Trophoblast cell (in vitro differentiated cells and primary cell): ENCODE results near the gene TSPAN11.

Experiments
- DNase-seq, 2 donors: peaks; one replicate each; pipeline ENCODE4 v3.0.0-alpha.2; 2016
- H2AFZ ChIP-seq: 2 replicates; pipeline ENCODE4 v1.6.1; 2013; ENCODE audit warnings: low read length, moderate library complexity, mild to moderate bottlenecking; ENCODE audit not compliant: insufficient read depth, poor library complexity
- H2AK5ac ChIP-seq: 2 replicates; pipeline ENCODE4 v1.6.1; 2013; ENCODE audit warnings: mild to moderate bottlenecking, low read length
- H2BK120ac ChIP-seq: 2 replicates; pipeline ENCODE4 v1.6.1; 2013; ENCODE audit warnings: low read length, mild to moderate bottlenecking, moderate library complexity; ENCODE audit not compliant: insufficient read depth, poor library complexity
- H2BK12ac ChIP-seq: 2 replicates; pipeline ENCODE4 v1.6.1; 2013; ENCODE audit warnings: mild to moderate bottlenecking, low read length, moderate library complexity
- H2BK5ac ChIP-seq: 2 replicates; pipeline ENCODE4 v1.6.1; 2013; ENCODE audit warnings: low read length, low read depth, moderate library complexity, mild to moderate bottlenecking; ENCODE audit not compliant: poor library complexity
- H3K14ac ChIP-seq: 2 replicates; pipeline ENCODE4 v1.6.1; 2013; ENCODE audit warnings: mild to moderate bottlenecking, low read length
- H3K18ac ChIP-seq: 2 replicates; pipeline ENCODE4 v1.6.1; 2013; ENCODE audit warnings: mild to moderate bottlenecking, low read length
- H3K23ac ChIP-seq: 2 replicates; pipeline ENCODE4 v1.6.1; 2013; ENCODE audit warnings: low read length
- H3K27ac ChIP-seq: 2 replicates; pipeline ENCODE4 v1.5.1; 2013; ENCODE audit warnings: low read depth, mild to moderate bottlenecking, inconsistent platforms, low read length, moderate library complexity
- H3K27me3 ChIP-seq: 2 replicates; pipeline ENCODE4 v1.6.1; 2013; ENCODE audit warnings: inconsistent platforms, mild to moderate bottlenecking, low read length, moderate library complexity; ENCODE audit not compliant: insufficient read depth
- H3K36me3 ChIP-seq, 2 experiments: 1 replicate in 1 of 2; 2 replicates in 1 of 2; pipeline ENCODE4 v1.6.1; 2013; ENCODE audit warnings: low read length in 2 of 2, mild to moderate bottlenecking in 2 of 2, moderate library complexity in 1 of 2; ENCODE audit not compliant: insufficient read depth in 2 of 2, control insufficient read depth in 1 of 2
- H3K4ac ChIP-seq: 2 replicates; pipeline ENCODE4 v1.6.1; 2013; ENCODE audit warnings: low read depth, mild to moderate bottlenecking, low read length, moderate library complexity
- H3K4me1 ChIP-seq, 2 experiments: 1 replicate in 1 of 2; 2 replicates in 1 of 2; pipeline ENCODE4 v1.6.1; 2013; ENCODE audit warnings: low read length in 2 of 2, mild to moderate bottlenecking in 2 of 2, moderate library complexity in 1 of 2; ENCODE audit not compliant: insufficient read depth in 2 of 2, control insufficient read depth in 1 of 2
- H3K4me2 ChIP-seq: 2 replicates; pipeline ENCODE4 v1.6.1; 2013; ENCODE audit warnings: inconsistent platforms, mild to moderate bottlenecking, low read length, moderate library complexity
- H3K4me3 ChIP-seq: 2 replicates; pipeline ENCODE4 v1.5.1; 2013; ENCODE audit warnings: mild to moderate bottlenecking, low read depth, low read length, inconsistent platforms
- H3K79me1 ChIP-seq: one replicate; pipeline ENCODE4 v1.6.1; 2013; ENCODE audit warnings: low read length
- H3K79me2 ChIP-seq: 2 replicates; pipeline ENCODE4 v1.6.1; 2013; ENCODE audit warnings: low read length, mild to moderate bottlenecking; ENCODE audit not compliant: control insufficient read depth, insufficient read depth, poor library complexity
- H3K9ac ChIP-seq: 2 replicates; pipeline ENCODE4 v1.6.1; 2013; ENCODE audit warnings: mild to moderate bottlenecking, low read length
- H3K9me3 ChIP-seq: 2 replicates; pipeline ENCODE4 v1.6.1; 2013; ENCODE audit warnings: low read depth, mild to moderate bottlenecking, control low read depth, inconsistent platforms, low read length; ENCODE audit not compliant: insufficient read depth
- H4K12ac ChIP-seq: 2 replicates; pipeline ENCODE4 v1.6.1; 2013; ENCODE audit warnings: low read depth, mild to moderate bottlenecking, low read length, moderate library complexity
- H4K8ac ChIP-seq: 2 replicates; pipeline ENCODE4 v1.6.1; 2013; ENCODE audit warnings: low read depth, mild to moderate bottlenecking, low read length, moderate library complexity
- H4K91ac ChIP-seq: one replicate; pipeline ENCODE4 v1.6.1; 2013; ENCODE audit warnings: low read depth, mild to moderate bottlenecking, low read length, moderate library complexity
- WGBS: extraction: QIAGEN DNeasy Blood & Tissue Kit; methylation state at CpG from one replicate; pipeline ENCODE4 v1.1.7; 2013; ENCODE audit warnings: missing lambda C conversion rate; ENCODE audit not compliant: insufficient read length, insufficient coverage; ENCODE audit errors: extremely low coverage; 5-methylcytosine and 5-hydroxymethylcytosine counted together

Gene TSPAN11

DNA sequence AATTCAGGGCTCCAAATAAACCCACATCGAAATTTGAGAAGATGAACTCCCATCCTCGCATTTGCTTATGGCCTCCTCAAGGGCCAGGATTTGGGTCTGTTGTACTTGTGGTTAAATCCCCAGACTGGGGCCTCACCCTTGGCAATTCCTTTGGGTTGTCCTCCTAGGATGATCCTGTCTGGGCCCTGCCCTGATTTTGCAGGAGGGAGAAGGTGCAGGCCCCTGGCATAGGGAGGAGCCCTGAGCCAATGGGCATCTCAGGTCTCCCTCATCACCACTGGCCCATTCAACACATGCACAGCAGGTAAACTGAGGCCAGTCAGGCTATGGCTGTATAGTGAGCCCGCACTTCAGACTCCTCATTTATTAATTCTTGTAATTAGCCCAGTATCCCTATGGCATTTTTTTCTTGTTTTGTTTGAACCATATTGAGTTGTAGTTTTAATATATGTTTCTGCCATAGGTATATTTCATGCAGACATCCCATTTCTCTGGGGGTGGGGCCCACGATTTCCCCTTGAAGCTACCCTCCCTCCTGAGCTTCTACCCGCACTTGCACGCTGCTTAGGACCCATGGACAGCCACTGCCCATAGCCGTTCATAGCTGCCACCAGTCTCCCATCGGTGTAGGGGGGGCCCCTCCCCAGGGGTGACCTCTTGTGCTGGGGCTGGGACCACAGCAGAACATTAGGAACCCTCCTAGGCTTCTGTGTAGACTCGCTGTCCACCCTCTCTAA, 80.0 kb downstream of the TSPAN11 start:
- Histone ChIP-seq H3K9me3 (no peaks in the 10 kb centered on the region), H3K4me1 (peaks cover 0 to 10% of the 10 kb centered on the region in 2 experiments), H4K12ac (no peak overlapping the region), H2BK5ac (no peak overlapping the region), H2BK12ac (no peak overlapping the region), H3K4me2 (no peak overlapping the region), H3K23ac (no peak overlapping the region), H3K4ac (no peak overlapping the region), H2AFZ (no peak overlapping the region), H3K4me3 (no peak overlapping the region), H4K91ac (no peak overlapping the region), H2AK5ac (no peak overlapping the region), H3K79me2 (no peaks in the 10 kb centered on the region), H4K8ac (no peak overlapping the region), H3K27me3 (no peaks in the 10 kb centered on the region), H3K36me3 (no peaks in the 10 kb centered on the region), H3K79me1 (no peaks in the 10 kb centered on the region), H3K27ac (no peak overlapping the region), H3K9ac (no peak overlapping the region), H2BK120ac (no peak overlapping the region), H3K14ac (no peak overlapping the region), H3K18ac (no peak overlapping the region)
- DNase-seq: no peak
- WGBS: no CpG with 5 or more reads among the region's 9 CpGs

DNA sequence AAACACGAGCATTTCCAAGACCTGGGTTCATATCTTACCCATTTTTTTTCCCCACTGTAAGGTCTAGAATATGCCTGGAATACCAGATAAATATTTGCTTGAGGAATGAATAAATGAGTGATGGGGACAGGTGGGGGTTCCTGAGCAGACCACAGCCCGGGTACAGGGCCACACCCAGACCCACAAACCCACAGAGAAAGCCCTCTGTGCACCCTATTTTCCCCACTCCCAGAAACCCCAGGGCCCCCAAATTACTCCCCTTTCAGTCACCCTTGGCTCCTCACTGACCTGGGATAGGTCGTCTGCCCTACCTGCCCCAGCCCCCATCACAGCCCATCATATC, 80.6 kb downstream of the TSPAN11 start:
- Histone ChIP-seq H2BK120ac (no peak overlapping the region), H3K27me3 (no peaks in the 10 kb centered on the region), H3K79me2 (no peaks in the 10 kb centered on the region), H3K27ac (no peak overlapping the region), H3K4ac (no peak overlapping the region), H2AK5ac (no peak overlapping the region), H2AFZ (no peak overlapping the region), H3K9me3 (no peaks in the 10 kb centered on the region), H3K79me1 (no peaks in the 10 kb centered on the region), H4K12ac (no peak overlapping the region), H3K18ac (no peak overlapping the region), H3K4me3 (no peak overlapping the region), H4K8ac (no peak overlapping the region), H2BK5ac (no peak overlapping the region), H3K23ac (no peak overlapping the region), H2BK12ac (no peak overlapping the region), H3K4me1 (peaks cover 0 to 10% of the 10 kb centered on the region in 2 experiments), H3K4me2 (no peak overlapping the region), H4K91ac (no peak overlapping the region), H3K36me3 (no peaks in the 10 kb centered on the region), H3K9ac (no peak overlapping the region), H3K14ac (no peak overlapping the region)
- DNase-seq: no peak
- WGBS: no CpG with 5 or more reads among the region's 3 CpGs

DNA sequence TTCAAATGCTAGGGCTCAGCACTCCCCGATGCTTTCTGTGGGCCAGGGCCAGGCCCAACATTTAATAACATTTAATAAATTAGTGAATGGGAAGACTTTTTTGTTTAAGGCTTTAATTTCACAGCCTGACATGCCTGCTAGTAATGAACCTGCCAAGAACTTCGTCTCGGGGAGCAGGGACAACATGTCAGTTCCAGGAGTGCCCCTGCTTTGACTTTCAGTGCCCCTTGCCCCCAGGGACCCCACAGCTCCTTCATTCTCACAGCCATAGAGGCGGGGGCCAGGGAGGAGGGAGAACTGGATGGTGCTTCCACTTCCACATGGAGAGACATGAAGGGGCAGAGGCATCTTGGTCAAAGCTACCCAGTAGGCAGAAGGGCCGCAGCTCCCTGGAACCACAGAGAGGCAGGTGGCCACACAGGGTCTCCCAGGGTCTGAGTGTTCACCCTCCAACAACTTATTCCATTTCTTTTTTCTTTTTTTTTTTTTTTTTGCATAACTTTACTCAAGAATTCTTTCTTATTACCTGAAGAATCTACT, 81.2 kb downstream of the TSPAN11 start:
- Histone ChIP-seq H3K79me2 (no peaks in the 10 kb centered on the region), H4K12ac (no peak overlapping the region)

DNA sequence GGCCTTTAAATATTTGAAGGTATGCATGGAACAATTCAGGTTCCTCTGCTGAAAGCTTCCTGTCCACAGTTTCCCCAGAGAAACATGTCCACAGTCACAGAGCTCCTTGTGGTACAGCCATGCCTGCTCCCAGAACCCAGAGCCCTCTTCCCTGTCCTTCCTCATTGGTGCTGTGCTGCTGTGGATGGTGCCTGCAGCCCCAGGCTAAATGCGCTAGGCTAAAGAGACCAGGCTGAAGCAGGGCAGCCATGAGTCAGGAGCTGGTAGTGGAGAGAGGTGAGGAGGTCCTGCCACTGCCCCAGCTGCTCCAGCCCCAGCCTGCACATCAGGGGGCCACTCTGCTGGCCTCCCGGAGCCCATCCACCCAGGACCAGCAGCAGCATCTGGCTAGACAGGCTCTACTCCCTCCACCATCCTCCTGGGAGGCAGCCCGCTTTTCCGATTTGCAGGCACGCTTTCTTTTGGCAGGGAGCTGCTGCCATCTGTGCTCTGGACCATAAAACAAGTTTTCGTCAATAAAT, 81.8 kb downstream of the TSPAN11 start:
- WGBS: no CpG with 5 or more reads among the region's 6 CpGs
- peak; percentile 58 to 78 for DNase-seq
- H4K12ac ChIP-seq: no peak overlapping the region

More for the DNA sequence above, 81.2 kb downstream of the TSPAN11 start:
- no peak overlapping the region for H2BK12ac ChIP-seq
- H4K8ac ChIP-seq: no peak overlapping the region
- no peak overlapping the region for H3K18ac ChIP-seq
- no peak overlapping the region for H3K9ac ChIP-seq
- no peak overlapping the region for H3K4me3 ChIP-seq
- H3K4me1 ChIP-seq: peaks cover 0 to 10% of the 10 kb centered on the region in 2 experiments
- H3K23ac ChIP-seq: no peak overlapping the region
- no CpG with 5 or more reads among the region's 5 CpGs for WGBS
- no peak overlapping the region for H3K27ac ChIP-seq
- H2AFZ ChIP-seq: no peak overlapping the region
- H3K14ac ChIP-seq: no peak overlapping the region
- no peak overlapping the region for H3K4ac ChIP-seq
- no peak for DNase-seq
- no peaks in the 10 kb centered on the region for H3K36me3 ChIP-seq
- no peaks in the 10 kb centered on the region for H3K9me3 ChIP-seq
- no peak overlapping the region for H2BK5ac ChIP-seq
- no peak overlapping the region for H2BK120ac ChIP-seq
- no peak overlapping the region for H4K91ac ChIP-seq
- no peak overlapping the region for H3K4me2 ChIP-seq
- H3K79me1 ChIP-seq: no peaks in the 10 kb centered on the region
- no peak overlapping the region for H2AK5ac ChIP-seq
- no peaks in the 10 kb centered on the region for H3K27me3 ChIP-seq

More for the DNA sequence above, 81.8 kb downstream of the TSPAN11 start:
- no peaks in the 10 kb centered on the region for H3K36me3 ChIP-seq
- H3K79me1 ChIP-seq: no peaks in the 10 kb centered on the region
- H3K4me3 ChIP-seq: no peak overlapping the region
- H3K27me3 ChIP-seq: no peaks in the 10 kb centered on the region
- H3K9ac ChIP-seq: no peak overlapping the region
- H2BK5ac ChIP-seq: no peak overlapping the region
- H3K14ac ChIP-seq: no peak overlapping the region
- no peak overlapping the region for H2BK120ac ChIP-seq
- no peak overlapping the region for H2AFZ ChIP-seq
- H3K4me1 ChIP-seq: peaks cover 0 to 10% of the 10 kb centered on the region in 2 experiments
- no peak overlapping the region for H2BK12ac ChIP-seq
- H3K23ac ChIP-seq: no peak overlapping the region
- no peak overlapping the region for H4K91ac ChIP-seq
- peak overlapping the region; percentile 50 for H4K8ac ChIP-seq
- no peaks in the 10 kb centered on the region for H3K9me3 ChIP-seq
- H3K79me2 ChIP-seq: no peaks in the 10 kb centered on the region
- H3K27ac ChIP-seq: no peak overlapping the region
- no peak overlapping the region for H3K4me2 ChIP-seq
- no peak overlapping the region for H3K18ac ChIP-seq
- no peak overlapping the region for H2AK5ac ChIP-seq
- no peak overlapping the region for H3K4ac ChIP-seq
